Stomach (tissue), 4 donors: ENCODE measurements around the gene LRTM2.

Experiments used
- CTCF ChIP-seq, 7 experiments: fragments of 450-650 bp in 4 of 7; fragments of 200-600 bp in 3 of 7; sonication (generic) in 3 of 7; IDR thresholded peaks; one replicate each; pipeline ENCODE4 v1.5.1; 2016 to 2019; ENCODE audit warnings: antibody characterized with exemption in 7 of 7, control low read depth in 2 of 7, mild to moderate bottlenecking in 1 of 7
- EP300 ChIP-seq: sonication (generic); formaldehyde crosslinking; IDR thresholded peaks from one replicate; pipeline ENCODE4 v1.6.1; 2017; ENCODE audit warnings: antibody characterized with exemption
- POLR2A ChIP-seq, 4 donors: fragments of 450-650 bp; IDR thresholded peaks; one replicate each; pipeline ENCODE4 v1.6.1; 2016; ENCODE audit warnings: antibody characterized with exemption in 4 of 4, control low read depth in 2 of 4, mild to moderate bottlenecking in 1 of 4, moderate library complexity in 1 of 4
- POLR2AphosphoS5 ChIP-seq, 3 donors: sonication (generic); formaldehyde crosslinking; IDR thresholded peaks; one replicate each; pipeline ENCODE4 v1.6.1; 2016; ENCODE audit warnings: antibody characterized with exemption in 3 of 3

- no peak for TF ChIP-seq CTCF (IDR thresholded peaks at IDR 0.05)
- no peak for TF ChIP-seq EP300
- no peak for TF ChIP-seq POLR2AphosphoS5 (IDR thresholded peaks at IDR 0.05)
- TF ChIP-seq POLR2A (IDR thresholded peaks at IDR 0.05) = no peak
These were observed 4.3 kb upstream of the LRTM2 start for GRCh38 chr12:1815814-1816729.
